SK-N-SH treated with all-trans-retinoic acid at 6 μM for 48 hours (cell line): ENCODE data around the gene STAG2.

Source experiments
- ARNTL ChIP-seq: fragments of 450-650 bp; formaldehyde crosslinking; IDR thresholded peaks from 2 replicates; pipeline ENCODE4 v1.5.0; 2020; ENCODE audit warnings: low read depth, mild to moderate bottlenecking, moderate library complexity, borderline replicate concordance
- CSDC2 ChIP-seq: fragments of 250-450 bp; sonication (Bioruptor Pico); IDR thresholded peaks from 2 replicates; pipeline ENCODE4 v1.5.0; 2020; ENCODE audit warnings: mild to moderate bottlenecking, moderate library complexity
- ESRRG ChIP-seq: fragments of 250-450 bp; sonication (Bioruptor Pico); IDR thresholded peaks from 2 replicates; pipeline ENCODE4 v1.6.1; 2021; ENCODE audit warnings: mild to moderate bottlenecking
- PATZ1 ChIP-seq: fragments of 250-450 bp; sonication (Bioruptor Pico); IDR thresholded peaks from 2 replicates; pipeline ENCODE4 v1.8.0; 2020; ENCODE audit warnings: mild to moderate bottlenecking, moderate library complexity, borderline replicate concordance
- RARB ChIP-seq: fragments of 250-450 bp; sonication (Bioruptor Pico); IDR thresholded peaks from 2 replicates; pipeline ENCODE4 v1.8.0; 2021; ENCODE audit warnings: mild to moderate bottlenecking, moderate library complexity
- SNAI2 ChIP-seq: fragments of 250-450 bp; sonication (Bioruptor Pico); IDR thresholded peaks from 2 replicates; pipeline ENCODE4 v1.5.0; 2020; ENCODE audit warnings: mild to moderate bottlenecking, moderate library complexity
- TCF4 ChIP-seq: fragments of 250-450 bp; sonication (Bioruptor Pico); IDR thresholded peaks from 2 replicates; pipeline ENCODE4 v1.8.0; 2021; ENCODE audit warnings: mild to moderate bottlenecking, moderate library complexity, borderline replicate concordance
- ZC3H10 ChIP-seq: fragments of 250-450 bp; sonication (Bioruptor Pico); IDR thresholded peaks from 2 replicates; pipeline ENCODE4 v1.5.1; 2021; ENCODE audit warnings: mild to moderate bottlenecking, moderate library complexity
- ZFP30 ChIP-seq: fragments of 450-650 bp; formaldehyde crosslinking; IDR thresholded peaks from 2 replicates; pipeline ENCODE4 v1.5.0; 2022; ENCODE audit warnings: mild to moderate bottlenecking, moderate library complexity
- ZNF565 ChIP-seq: fragments of 450-650 bp; formaldehyde crosslinking; conservative IDR thresholded peaks from 2 replicates; pipeline ENCODE4 v1.5.0; 2020; ENCODE audit warnings: low read depth, mild to moderate bottlenecking, moderate library complexity
- ZNF70 ChIP-seq: fragments of 450-650 bp; formaldehyde crosslinking; IDR thresholded peaks from 2 replicates; pipeline ENCODE4 v1.5.0; 2020; ENCODE audit warnings: mild to moderate bottlenecking, moderate library complexity
- ZNF8 ChIP-seq: fragments of 450-650 bp; formaldehyde crosslinking; IDR thresholded peaks from 2 replicates; pipeline ENCODE4 v1.5.0; 2020; ENCODE audit warnings: mild to moderate bottlenecking, moderate library complexity
- TF ChIP-seq, protein P1 (sequence below): fragments of 250-450 bp; sonication (Bioruptor Pico); IDR thresholded peaks from 2 replicates; pipeline ENCODE4 v1.5.1; 2020; ENCODE audit warnings: low read depth, mild to moderate bottlenecking, moderate library complexity

DNA sequence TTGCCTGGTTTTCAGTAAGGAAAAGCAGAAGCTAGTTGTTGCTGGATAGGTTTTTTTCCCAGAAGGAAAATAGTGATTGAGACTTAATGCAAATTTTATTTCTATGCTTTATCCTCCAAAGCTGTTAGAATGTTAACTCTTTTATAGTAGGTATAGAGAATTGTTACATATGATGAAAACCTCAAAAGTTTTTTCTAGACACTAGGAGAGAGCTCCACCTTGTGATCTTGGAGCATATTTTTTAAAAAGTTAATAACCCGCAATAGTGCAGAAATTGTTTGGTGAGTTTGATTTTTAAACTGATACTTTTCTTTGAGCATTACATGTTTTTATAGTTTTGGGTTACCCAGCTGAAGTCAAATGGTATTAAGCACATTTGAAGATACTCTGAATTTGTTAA lies 56.5 kb downstream of the STAG2 start:
- no peak for TF ChIP-seq ZFP30 (CRISPR knock-in tag)
- TF ChIP-seq CSDC2 (CRISPR knock-in tag): no peak
- no peak for TF ChIP-seq ZC3H10 (CRISPR knock-in tag)
- no peak for TF ChIP-seq PATZ1 (CRISPR knock-in tag)
- no peak for TF ChIP-seq ESRRG (CRISPR knock-in tag)
- TF ChIP-seq ZNF70 (CRISPR knock-in tag): no peak
- TF ChIP-seq RARB (CRISPR knock-in tag): no peak
- TF ChIP-seq, protein P1, sequence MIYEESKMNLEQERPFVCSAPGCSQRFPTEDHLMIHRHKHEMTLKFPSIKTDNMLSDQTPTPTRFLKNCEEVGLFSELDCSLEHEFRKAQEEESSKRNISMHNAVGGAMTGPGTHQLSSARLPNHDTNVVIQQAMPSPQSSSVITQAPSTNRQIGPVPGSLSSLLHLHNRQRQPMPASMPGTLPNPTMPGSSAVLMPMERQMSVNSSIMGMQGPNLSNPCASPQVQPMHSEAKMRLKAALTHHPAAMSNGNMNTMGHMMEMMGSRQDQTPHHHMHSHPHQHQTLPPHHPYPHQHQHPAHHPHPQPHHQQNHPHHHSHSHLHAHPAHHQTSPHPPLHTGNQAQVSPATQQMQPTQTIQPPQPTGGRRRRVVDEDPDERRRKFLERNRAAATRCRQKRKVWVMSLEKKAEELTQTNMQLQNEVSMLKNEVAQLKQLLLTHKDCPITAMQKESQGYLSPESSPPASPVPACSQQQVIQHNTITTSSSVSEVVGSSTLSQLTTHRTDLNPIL (CRISPR knock-in tag): no peak
- no peak for TF ChIP-seq TCF4 (CRISPR knock-in tag)
- TF ChIP-seq ZNF565 (CRISPR knock-in tag): no peak
- TF ChIP-seq ARNTL: no peak
- no peak for TF ChIP-seq SNAI2 (CRISPR knock-in tag)
- no peak for TF ChIP-seq ZNF8 (CRISPR knock-in tag)
